HG03108 (cell line): Measurements from ENCODE around the gene MEIKIN.

Source experiments
- ATAC-seq: cut with Tn5 transposase; IDR thresholded peaks from one replicate; pipeline ENCODE4 v1.9.1; 2021; ENCODE audit warnings: moderate library complexity; ENCODE audit not compliant: unreplicated experiment

The MEIKIN gene

DNA sequence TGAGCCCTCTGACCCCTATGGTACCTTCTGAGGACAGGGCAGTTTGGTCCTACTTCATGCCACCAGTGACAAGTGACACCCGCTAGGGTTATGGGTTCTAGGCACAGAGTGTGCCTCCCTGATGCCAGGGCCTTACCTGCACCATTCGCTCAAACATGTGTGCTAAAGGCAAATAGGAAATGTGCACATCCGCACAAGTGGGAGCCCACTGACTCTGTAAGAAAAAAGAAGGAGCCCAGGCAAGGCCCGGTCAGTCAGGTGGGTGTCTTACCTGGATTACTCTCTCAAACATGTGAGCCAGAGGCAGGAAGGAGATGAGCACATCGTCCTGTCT, 29.1 kb upstream of the MEIKIN start:
- no peak for ATAC-seq

DNA sequence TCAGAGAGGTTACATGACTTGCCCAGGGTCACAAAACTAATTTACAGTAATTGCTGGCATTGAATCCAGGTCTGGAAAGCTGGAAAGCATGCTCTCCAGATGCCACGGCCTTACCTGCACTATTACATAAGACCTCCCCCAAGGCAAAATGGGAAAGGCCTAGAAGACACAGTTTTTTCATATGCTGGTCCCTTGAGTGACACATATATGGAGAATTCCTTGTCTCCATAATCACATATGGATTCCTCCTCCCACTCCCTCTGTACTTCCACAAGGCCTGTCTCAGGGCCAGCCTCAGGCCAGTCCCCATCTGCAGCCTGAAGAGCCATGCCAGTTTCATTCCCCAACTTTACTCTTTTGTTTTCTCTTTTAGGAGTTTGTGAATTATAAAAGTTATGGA, 28.6 kb upstream of the MEIKIN start:
- ATAC-seq: no peak

DNA sequence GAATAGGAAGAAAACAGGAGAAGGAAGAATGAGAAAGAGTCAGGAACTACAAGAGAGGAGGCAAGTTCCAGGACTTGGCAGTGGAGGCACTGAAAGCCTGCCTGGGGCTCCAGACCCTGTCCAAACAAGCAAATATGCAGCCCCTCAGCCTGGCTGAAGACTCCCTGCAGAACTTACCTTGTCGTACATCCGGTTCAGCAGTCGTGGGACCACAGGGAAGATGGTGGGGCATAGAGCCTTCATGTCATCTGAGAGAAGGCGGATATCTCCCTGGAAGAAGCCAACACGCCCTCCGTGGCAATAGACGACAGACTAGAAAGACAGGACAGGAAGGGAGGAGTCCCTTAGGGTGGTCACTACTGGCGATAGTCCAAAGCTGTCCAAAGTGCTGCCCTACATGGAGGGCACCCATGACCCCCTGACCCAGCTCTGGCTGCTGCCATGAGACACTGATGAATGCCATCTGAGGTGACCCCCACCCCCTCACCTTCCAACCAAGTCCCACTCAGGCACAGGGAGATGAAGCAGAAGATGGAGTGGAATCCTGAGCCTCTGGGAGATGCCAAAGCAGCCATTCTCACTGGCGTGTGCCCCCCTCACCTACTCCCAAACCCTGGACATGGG, 27.7 kb upstream of the MEIKIN start:
- no peak for ATAC-seq

DNA sequence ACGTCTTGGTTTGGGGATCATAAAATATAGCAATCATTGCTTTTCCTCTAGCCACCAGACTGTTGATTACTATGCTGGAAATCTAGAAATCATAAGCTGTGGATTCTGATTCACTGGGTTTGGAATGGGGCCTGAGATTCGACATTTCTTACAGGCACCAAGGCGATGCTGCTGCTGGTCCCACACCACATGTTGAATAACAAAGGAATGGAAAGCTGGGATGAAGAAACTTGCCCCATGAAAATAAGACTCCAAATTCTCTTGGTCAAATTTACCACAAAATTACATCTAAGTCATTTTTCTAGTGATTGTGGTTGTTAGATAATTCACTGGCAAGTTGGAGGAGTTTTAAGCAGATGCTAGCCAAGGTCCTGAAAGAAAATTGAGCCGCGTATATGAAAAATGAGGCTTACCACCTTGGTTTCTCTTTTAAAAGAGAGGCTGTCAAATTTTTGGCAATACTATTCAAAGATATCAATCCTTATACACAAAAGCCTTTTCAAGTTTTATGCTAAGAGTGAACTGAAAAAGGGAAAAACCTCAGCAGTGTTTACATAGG, 23.0 kb upstream of the MEIKIN start:
- ATAC-seq: no peak

DNA sequence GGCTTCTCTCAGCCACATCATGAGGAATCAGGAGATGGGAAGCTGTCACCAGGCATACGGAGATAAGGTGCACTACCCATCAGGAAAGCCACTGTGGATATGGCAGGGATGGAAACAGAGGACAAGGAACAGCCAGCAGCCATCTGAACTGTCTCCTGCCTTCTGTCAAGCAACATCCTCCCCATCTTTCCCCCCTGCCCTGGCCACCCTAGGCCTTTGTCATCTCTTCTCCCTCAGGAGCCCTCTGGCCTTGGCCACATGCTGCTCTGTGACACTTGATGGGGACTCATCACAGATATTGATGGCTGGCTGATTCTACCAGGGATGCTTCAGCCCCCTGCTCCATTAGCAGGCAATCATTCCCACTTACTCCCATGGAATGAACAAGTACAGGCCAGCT, 21.1 kb upstream of the MEIKIN start:
- no peak for ATAC-seq

DNA sequence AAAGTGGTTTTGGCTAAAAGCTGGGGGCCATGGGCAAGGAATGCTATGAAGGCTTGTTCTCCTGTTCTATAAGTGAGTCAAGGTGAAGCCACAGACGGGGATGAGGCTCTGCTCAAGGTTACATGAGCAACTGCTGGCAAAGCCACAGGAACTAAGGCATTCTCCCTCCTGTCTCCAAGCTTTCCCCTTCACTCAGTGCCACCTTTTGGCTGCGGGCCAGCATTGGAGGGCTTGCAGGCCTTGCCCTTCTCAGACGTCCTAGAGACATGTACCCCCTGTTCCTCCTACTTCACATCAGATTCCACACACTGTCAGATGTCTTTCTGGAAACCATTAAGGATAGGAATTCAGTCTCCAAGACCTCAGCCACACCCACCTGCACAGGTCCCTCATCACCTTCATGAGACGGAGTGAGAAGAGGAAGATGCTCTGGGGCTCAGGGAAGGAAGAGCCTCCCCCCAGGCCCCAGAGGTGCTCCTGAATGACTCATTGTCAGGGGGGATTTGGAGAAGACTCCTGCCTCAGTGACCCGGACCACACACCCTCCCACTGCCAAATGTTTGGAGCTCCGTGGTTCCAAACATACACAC, 20.5 kb upstream of the MEIKIN start:
- no peak for ATAC-seq

DNA sequence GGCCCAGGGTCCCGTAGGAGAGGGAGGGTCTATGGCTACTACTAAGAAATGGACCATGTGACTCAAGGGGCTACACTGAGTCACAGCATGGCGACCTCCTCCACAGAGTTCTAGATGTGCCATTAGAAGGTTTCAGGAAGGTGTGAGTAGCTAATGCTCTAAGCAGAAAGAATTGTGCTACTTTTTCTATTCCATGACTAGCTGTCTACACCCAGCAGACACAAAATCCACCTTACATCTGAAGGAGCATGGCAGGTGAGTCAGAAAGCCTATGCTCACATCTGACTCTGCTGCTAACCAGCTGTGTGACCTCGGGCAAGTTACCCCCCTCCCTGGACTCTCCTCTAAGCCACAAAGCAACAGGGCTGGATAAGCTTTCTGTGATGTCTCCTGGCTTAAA, 14.4 kb upstream of the MEIKIN start:
- no peak for ATAC-seq

DNA sequence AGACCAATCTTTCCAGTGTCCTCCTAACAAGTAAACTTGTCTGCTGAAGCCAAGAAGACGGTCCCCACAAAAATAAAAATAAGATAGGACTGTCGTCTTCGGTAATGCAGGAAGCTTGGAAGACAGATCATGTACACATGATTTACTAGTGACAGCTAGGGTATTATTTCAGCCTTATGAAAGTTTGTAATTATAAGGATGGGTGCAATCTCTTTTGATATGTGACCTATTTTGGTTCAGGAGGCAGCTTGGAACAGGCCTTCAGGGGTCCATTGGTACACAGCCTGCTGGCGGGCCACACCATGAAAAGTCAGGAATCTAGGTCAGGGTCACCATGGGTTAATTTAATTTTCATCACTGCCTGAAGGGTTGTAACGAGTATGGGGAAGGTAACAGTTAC, 13.7 kb upstream of the MEIKIN start:
- no peak for ATAC-seq

DNA sequence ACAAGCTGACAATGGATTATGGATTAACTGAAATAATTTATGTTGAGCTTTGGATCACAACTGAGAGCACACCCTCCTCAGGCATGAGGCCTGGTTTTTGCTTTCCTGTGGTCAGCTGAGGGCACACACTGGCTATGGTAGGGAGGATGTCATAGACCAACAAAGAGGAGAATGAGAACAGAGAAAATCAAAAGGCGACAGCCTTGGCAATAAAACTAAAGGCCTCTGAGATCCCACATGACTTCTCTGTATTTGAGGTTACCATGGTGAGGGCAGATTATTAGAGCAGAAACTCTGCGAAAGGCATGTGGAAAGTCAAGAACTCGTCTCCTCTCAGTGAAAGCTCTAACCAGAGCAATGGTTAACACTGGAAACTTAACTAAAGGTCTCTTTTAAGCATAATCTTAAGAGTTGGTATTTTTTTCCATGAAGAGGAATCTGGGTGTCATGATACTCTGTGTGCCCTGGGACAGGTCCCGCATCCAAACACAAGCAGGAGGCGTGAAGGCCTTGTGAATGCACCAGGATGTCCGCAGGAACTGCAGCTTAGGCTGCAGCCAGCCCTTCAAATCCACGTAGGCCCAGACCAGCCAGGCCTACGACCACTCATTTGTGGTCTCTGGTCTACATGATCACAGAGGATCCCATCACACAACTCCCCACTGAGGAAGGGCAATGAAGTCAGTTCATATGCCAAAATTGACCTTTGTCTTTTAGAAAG, 12.4 kb upstream of the MEIKIN start:
- no peak for ATAC-seq

DNA sequence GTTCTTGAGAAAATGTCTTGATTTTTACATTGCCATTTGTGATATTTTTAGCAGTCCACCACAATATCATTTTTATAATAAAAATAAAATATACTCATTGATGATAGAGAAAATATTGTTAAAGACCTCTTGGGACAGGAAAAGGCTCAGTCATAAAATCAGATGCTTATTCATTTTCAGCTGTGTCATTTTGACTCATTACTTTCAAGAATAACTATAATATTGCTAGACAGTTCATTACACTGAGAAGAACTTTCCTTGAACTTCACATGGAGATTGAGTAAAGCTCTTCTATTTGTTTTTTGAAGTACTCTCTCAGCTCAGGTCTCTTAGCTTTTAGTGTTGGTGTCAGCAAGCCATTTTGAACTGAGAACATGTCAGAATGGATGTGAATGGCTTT, 8.5 kb upstream of the MEIKIN start:
- no peak for ATAC-seq

DNA sequence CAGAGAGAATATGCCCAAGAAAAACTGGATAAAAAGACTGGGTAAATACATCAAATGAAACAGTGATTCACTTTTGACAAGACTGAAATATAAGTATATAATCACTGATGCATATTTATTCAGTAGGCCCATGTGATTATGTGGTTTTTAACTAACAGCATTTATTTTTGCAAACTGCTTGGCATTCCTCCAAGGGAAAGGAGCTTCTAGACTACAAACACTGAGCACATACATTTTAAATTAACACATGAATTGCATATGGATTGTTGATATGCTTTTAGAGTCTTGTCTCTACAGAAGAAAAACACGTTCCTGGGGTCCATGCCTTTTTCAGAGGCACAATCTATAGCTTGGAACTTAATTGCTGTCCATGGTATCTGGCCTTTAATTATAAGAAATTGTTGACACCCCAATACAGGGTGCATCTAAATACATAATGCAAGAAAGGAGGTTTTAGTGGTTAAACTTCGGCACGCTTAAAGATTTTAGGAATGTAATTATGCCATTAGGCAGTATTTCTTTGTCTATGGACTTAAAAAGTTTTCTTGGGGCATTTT, 6.9 kb upstream of the MEIKIN start:
- no peak for ATAC-seq

DNA sequence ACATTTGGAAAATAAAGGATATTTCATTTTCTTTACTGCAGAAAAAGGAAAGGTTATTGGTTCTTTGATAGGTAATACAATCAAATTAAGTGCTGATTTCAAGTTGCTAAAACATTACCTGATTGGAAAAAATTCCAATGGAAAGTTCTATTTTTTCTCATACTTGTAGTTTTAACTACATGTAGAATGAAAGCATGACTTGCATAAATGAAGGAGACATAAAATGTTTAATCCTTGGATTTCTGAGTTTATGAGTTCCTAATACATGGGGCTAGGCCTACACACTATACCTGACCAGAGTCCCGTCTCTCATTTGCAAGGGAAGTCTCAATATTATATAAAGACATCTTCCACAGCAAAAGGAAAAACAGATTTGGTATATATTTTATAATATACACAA, 5.2 kb upstream of the MEIKIN start:
- no peak for ATAC-seq

DNA sequence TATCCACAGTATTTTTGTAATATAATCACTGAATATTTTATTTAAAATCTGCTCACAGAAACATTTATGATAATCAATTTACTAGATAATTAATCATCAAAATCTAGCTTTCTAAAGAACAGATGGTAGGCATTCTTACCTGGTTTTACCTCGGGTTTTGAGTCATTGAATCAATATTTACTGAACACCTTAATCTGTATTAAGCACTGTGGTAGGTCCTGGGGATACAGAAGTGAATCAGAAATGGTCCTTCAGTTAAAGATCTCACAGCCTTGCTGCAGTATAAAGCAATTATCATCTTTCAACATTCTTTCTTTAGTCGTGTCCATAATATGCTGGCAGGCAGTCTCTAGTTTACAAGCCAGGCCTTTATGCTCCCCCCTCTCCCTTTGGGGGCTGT, 2.0 kb upstream of the MEIKIN start:
- ATAC-seq: no peak

DNA sequence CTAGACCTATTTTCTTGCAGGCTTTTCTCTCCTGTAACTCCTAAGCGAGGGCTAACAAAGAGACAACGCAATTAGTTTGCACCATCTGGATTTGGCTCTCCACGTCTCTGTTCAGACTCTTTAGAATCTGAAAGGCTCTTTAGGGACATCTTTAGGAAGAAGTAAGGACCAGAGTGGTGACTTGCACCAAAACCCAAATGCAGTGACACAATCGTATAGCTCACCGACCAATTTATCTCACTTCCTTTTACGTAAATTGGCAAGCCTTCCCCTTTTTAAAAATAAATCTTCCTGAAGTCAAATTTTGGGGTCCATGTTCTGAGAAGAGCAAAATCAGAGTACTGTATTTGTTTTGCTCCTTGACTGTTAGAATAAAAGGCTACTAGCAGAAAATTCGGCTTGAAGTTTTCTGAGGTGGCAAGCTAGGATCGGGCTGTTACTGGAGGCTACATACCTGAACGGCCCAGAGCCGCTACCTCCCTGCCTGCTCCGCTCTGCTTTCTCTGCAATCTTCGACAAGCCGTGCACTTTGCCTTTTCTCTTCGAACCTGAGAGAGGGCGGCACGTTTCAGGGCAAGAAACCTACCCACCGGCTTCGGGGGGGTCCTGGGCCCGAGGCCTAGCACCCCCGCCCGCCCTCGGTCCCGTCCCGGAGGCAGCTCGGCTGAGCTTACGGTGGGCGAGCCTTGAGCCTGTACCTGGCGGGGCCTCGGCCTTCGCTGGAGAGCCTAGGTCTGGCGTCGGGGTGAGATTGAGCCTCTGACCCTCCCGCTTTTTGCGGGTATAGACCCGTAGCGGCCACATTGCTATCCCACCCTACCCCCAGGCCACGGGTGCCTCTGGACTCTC, 537 bp downstream of the MEIKIN start:
- ATAC-seq: no peak

DNA sequence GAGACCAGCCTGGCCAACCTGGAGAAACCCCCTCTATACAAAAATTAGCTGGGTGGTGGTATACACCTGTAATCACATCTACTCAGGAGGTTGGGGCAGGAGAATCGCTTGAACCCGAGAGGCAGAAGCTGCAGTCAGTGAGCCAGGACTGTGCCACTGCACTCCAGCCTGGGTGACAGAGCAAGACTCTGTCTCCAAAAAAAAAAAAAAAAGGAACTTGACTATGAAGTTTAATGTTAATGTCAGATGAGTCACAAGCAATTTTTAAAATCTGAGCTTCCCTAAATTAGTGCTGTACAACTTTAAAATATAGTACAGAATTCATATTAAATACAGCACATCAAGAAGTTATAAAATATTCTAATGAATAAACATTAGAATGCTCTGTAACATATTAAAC, 1.5 kb downstream of the MEIKIN start:
- no peak for ATAC-seq

DNA sequence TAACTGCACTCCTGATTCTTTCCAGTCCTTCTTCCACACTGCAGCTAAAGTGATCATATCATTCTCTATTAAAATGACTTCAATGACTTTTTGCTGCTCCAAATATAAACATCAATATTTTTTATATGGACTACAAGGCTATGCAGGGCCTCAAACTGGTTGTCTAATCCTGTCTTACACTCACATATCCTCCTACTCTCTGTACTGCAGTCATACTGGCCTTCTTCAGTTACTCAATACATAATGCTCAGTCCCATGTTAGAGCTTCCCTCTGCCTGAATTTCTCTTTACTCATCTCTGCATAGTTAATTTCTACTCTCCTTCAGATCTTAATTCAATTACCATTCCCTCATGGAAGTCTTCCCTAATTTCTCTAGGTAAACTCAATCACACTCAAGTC, 3.4 kb downstream of the MEIKIN start:
- ATAC-seq: no peak

DNA sequence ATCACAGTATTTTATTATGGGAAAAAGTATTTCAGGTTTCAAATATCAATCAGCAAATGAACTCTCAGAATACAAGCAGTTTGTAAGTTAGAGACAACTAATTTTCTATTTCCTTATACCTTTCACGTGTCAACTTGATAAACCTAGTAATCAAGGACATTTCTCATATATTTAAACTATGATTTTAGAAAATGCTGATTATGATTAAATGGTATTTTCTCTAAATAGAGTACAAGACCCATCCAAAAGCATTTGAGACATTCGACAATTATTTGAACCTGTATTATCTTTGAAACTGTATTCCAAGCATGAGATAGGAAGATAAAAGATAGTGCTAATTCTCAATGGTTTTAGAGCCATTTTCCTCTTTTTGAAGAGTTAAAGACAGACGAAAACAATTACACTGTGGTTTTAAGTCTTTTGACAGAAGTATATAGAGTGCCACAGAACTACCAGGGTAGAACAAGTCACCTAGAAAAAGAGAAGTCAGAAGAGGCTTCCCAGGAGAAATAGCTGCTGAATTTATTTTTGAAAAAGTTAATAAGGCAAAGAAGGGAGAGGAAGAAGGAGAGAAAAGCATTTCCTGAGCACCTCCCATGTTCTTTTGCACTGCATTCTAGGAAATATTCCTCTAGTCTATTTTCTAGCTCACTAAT, 5.6 kb downstream of the MEIKIN start:
- ATAC-seq: no peak

DNA sequence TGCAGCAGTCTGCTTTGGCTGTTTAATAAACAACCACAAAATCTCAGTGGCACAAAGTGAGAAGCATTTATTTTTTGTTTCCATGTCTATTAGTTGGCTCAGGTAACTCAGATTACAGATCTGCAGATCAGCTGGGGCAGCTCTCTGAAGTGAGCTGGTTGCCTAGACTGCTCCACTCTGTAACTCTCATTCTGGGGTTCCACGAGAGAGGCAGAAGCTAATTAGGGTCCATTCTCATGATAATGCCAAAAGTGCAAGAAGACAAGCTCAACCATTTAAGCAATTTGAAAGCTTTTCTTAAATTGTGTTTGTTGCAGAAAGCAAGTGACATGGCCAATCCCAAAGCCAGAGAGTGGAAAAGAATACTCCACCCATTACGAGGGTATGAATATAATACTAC, 13.2 kb downstream of the MEIKIN start:
- ATAC-seq: no peak

DNA sequence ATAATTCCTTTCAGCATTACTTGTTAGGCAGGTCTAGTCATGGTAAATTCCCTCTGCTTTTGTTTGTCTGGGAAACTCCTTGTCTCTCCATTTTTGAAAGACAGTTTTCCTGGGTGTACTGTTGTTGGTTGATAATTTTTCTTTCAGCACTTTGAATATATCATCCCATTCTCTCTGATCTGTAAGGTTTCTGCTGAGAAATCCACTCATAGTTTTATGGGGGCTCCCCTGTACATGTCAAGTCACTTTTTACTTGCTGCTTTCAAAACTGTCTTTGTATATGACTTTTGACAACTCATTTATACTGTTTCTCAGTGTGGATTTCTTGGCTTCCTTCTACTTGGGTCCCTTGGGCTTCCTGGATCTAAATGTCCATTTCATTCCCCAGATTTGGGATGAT, 16.5 kb downstream of the MEIKIN start:
- ATAC-seq: no peak

DNA sequence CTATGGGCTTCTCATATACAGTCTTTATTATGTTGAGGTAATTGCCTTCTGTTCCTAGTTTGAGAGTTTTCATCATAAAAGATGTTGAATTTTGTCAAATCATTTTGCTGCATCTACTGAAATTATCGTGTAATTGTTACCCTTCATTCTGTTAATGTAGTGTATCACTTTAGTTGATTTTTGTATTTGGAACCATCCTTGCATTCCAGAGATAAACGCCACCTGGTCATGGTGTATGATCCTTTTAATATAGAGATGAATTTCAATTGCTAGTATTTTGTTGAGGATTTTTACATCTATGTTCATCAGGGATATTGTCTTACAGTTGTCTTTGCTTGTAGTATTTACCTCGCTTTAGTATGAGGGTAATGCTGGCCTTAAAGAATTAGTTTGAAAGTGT, 19.3 kb downstream of the MEIKIN start:
- no peak for ATAC-seq

DNA sequence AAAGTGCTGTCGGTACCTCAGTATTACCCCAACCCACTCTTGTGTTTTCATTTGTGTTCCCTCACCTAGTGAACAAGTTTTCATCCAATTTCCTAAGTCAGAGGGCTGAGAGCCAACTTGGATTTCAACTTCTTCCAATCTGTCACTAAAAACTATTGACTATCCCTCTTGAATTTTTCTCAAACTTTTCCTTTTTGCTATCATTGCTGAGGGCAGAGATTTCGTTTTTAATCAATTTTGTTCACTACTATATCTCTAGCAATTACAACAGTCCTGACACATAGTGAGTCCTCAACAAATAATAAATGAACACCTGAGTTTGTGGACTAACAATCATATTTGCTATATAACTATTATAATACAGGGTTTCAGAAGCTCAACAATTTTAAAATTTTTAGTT, 29.0 kb downstream of the MEIKIN start:
- no peak for ATAC-seq
